Endothelial cell of umbilical vein (primary cell): ENCODE results near the gene RTCB.

ENCODE experiments used
- EZH2 ChIP-seq: IDR thresholded peaks from 2 replicates; pipeline ENCODE4 v1.6.1; 2012; ENCODE audit warnings: borderline replicate concordance, low read depth, mild to moderate bottlenecking, moderate library complexity, low read length, inconsistent platforms; ENCODE audit not compliant: severe bottlenecking
- FOS ChIP-seq: IDR thresholded peaks from 2 replicates; pipeline ENCODE4 v1.6.1; 2011; ENCODE audit warnings: mild to moderate bottlenecking, low read length, moderate library complexity, borderline replicate concordance; ENCODE audit not compliant: insufficient read depth
- MYC ChIP-seq: IDR thresholded peaks from one replicate; pipeline ENCODE4 v1.6.1; 2011; ENCODE audit warnings: mild to moderate bottlenecking, low read depth, low read length
- POLR2A ChIP-seq: IDR thresholded peaks from 2 replicates; pipeline ENCODE4 v1.6.1; 2012; ENCODE audit warnings: low read depth, mild to moderate bottlenecking, control low read depth, low read length
- POLR2AphosphoS5 ChIP-seq: IDR thresholded peaks from 2 replicates; pipeline ENCODE4 v1.6.1; 2012; ENCODE audit warnings: low read depth, mild to moderate bottlenecking, control low read depth, low read length, moderate library complexity; ENCODE audit not compliant: insufficient read depth
- TF ChIP-seq, protein P1 (sequence below), 2 donors: IDR thresholded peaks; 1 replicate in 1 of 2; 2 replicates in 1 of 2; pipeline ENCODE4 v1.5.1; 2011; ENCODE audit warnings: low read length in 2 of 2, mild to moderate bottlenecking in 2 of 2, moderate library complexity in 2 of 2, control low read depth in 1 of 2, inconsistent platforms in 1 of 2, low read depth in 1 of 2; ENCODE audit not compliant: insufficient read depth in 1 of 2; ENCODE audit errors: extremely low read depth in 1 of 2
- TF ChIP-seq, protein P2 (sequence below): IDR thresholded peaks from 2 replicates; pipeline ENCODE4 v1.6.1; 2011; ENCODE audit not compliant: insufficient read depth, insufficient read length

DNA sequence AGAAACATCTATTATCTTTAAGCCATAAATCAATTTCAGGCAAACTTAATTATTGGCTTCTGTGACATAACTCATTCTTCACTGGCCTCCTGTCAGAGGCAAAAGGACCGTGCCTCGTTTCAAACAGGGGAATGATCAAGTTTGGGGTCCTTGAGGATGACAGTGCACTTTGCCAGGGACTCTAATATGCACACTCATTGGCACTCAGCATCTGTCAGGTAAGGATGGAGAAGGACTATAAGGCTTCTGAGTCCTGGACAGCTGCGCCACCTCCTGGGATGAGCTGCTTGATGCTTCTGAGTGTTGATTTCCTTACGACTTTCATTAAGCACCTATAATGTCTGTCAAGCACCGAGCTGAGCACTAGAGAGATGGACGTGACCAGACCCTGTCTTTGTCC is 32.0 kb upstream of the RTCB start:
- TF ChIP-seq, protein P1, sequence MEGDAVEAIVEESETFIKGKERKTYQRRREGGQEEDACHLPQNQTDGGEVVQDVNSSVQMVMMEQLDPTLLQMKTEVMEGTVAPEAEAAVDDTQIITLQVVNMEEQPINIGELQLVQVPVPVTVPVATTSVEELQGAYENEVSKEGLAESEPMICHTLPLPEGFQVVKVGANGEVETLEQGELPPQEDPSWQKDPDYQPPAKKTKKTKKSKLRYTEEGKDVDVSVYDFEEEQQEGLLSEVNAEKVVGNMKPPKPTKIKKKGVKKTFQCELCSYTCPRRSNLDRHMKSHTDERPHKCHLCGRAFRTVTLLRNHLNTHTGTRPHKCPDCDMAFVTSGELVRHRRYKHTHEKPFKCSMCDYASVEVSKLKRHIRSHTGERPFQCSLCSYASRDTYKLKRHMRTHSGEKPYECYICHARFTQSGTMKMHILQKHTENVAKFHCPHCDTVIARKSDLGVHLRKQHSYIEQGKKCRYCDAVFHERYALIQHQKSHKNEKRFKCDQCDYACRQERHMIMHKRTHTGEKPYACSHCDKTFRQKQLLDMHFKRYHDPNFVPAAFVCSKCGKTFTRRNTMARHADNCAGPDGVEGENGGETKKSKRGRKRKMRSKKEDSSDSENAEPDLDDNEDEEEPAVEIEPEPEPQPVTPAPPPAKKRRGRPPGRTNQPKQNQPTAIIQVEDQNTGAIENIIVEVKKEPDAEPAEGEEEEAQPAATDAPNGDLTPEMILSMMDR (IDR thresholded peaks at IDR 0.05; ENCODE audit: extremely low read depth in 1 of 2, insufficient read depth in 1 of 2, low read depth in 1 of 2, low read length in 2 of 2): peak in 1 of 2 donors; percentile 6
- TF ChIP-seq EZH2 (no peak), POLR2AphosphoS5 (no peak), POLR2A (no peak), MYC (no peak), FOS (no peak)
- TF ChIP-seq, protein P2, sequence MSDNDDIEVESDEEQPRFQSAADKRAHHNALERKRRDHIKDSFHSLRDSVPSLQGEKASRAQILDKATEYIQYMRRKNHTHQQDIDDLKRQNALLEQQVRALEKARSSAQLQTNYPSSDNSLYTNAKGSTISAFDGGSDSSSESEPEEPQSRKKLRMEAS: no peak
